Dedifferentiated amniotic fluid mesenchymal stem cell (primary cell): ENCODE measurements around the gene PHC2.

Experiments used
- DNase-seq: peaks from one replicate; pipeline ENCODE4 v3.0.0-alpha.2; 2016; ENCODE audit errors: extremely low spot score

The PHC2 gene

GRCh38 chr1:33446590-33446989 is 15.7 kb upstream of the PHC2 start:
- no peak for DNase-seq

GRCh38 chr1:33445108-33445507 is 14.2 kb upstream of the PHC2 start:
- no peak for DNase-seq

- DNase-seq, result no peak
Measured at GRCh38 chr1:33443705-33444180, 12.8 kb upstream of the PHC2 start.

- no peak for DNase-seq
Measured at GRCh38 chr1:33443080-33443704, 12.3 kb upstream of the PHC2 start.

GRCh38 chr1:33442141-33442540 is 11.2 kb upstream of the PHC2 start:
- DNase-seq, result no peak

- no peak for DNase-seq
Measured at GRCh38 chr1:33441088-33441745, 10.3 kb upstream of the PHC2 start.

- DNase-seq, result no peak
Measured at GRCh38 chr1:33439662-33440061, 8.8 kb upstream of the PHC2 start.

- DNase-seq, result no peak
Measured at GRCh38 chr1:33438364-33439160, 7.7 kb upstream of the PHC2 start.

GRCh38 chr1:33436557-33437285 is 5.8 kb upstream of the PHC2 start:
- DNase-seq, result no peak

- no peak for DNase-seq
Measured at GRCh38 chr1:33435096-33435820, 4.4 kb upstream of the PHC2 start.

- DNase-seq, result no peak
Measured at GRCh38 chr1:33434363-33434750, 3.5 kb upstream of the PHC2 start.

- DNase-seq, result peak; percentile 62
Measured at GRCh38 chr1:33433509-33434362, 2.8 kb upstream of the PHC2 start.

GRCh38 chr1:33429856-33430691 is 821 bp downstream of the PHC2 start:
- DNase-seq, result no peak

- no peak for DNase-seq
Measured at GRCh38 chr1:33429332-33429731, 1.6 kb downstream of the PHC2 start.

- DNase-seq, result no peak
Measured at GRCh38 chr1:33428661-33429060, 2.2 kb downstream of the PHC2 start.

GRCh38 chr1:33426916-33427315 is 4.0 kb downstream of the PHC2 start:
- DNase-seq, result no peak

GRCh38 chr1:33425900-33426299 is 5.0 kb downstream of the PHC2 start:
- DNase-seq, result no peak

- no peak for DNase-seq
Measured at GRCh38 chr1:33424610-33425009, 6.3 kb downstream of the PHC2 start.

GRCh38 chr1:33424205-33424604 is 6.7 kb downstream of the PHC2 start:
- peak; percentile 25 for DNase-seq
